K562 (cell line): ENCODE measurements around the gene GPX6. TPM values are rescaled to one million over a fixed set of nuclear protein-coding genes. Genes with fewer than 3 reads are reported as not detected.

Experiments used
- CBFA2T2 ChIP-seq: fragments of 450-650 bp; conservative IDR thresholded peaks from 2 replicates; pipeline ENCODE4 v1.6.1; 2017; ENCODE audit warnings: mild to moderate bottlenecking
- CC2D1A ChIP-seq: fragments of 450-650 bp; IDR thresholded peaks from 2 replicates; pipeline ENCODE4 v1.6.1; 2017; ENCODE audit warnings: mild to moderate bottlenecking
- FOS ChIP-seq: IDR thresholded peaks from 3 replicates; pipeline ENCODE4 v1.6.1; 2011; ENCODE audit not compliant: insufficient read length; ENCODE audit errors: extremely low read depth
- FOSL1 ChIP-seq: fragments of 200-800 bp; sonication (Bioruptor generic); conservative IDR thresholded peaks from 2 replicates; pipeline ENCODE4 v1.6.1; 2016; ENCODE audit warnings: missing genetic modification characterization, missing compliant biosample characterization
- FOXJ2 ChIP-seq: fragments of 200-800 bp; sonication (Bioruptor generic); IDR thresholded peaks from 2 replicates; pipeline ENCODE4 v1.6.1; 2016; ENCODE audit warnings: missing genetic modification characterization, missing compliant biosample characterization
- GTF2F1 ChIP-seq: IDR thresholded peaks from 2 replicates; pipeline ENCODE4 v1.6.1; 2011; ENCODE audit warnings: low read depth, low read length, improper control_type of control experiment
- HMGXB4 ChIP-seq: sonication (generic); formaldehyde crosslinking; IDR thresholded peaks from 2 replicates; pipeline ENCODE4 v1.8.1; 2023; ENCODE audit warnings: mild to moderate bottlenecking, missing genetic modification reagents
- JUN ChIP-seq, 2 experiments: sonication (generic) in 1 of 2; formaldehyde crosslinking in 1 of 2; IDR thresholded peaks; 2 replicates each; pipeline versions ENCODE4 v1.6.1 to v1.8.0; 2012 to 2022; ENCODE audit warnings: borderline replicate concordance in 2 of 2, mild to moderate bottlenecking in 2 of 2, improper control_type of control experiment in 1 of 2, low read depth in 1 of 2, low read length in 1 of 2, missing genetic modification reagents in 1 of 2
- MBD2 ChIP-seq: sonication (generic); IDR thresholded peaks from 2 replicates; pipeline ENCODE4 v1.6.1; 2016; ENCODE audit warnings: low read depth, borderline replicate concordance
- MEIS2 ChIP-seq: fragments of 450-650 bp; IDR thresholded peaks from 2 replicates; pipeline ENCODE4 v1.6.1; 2014; ENCODE audit warnings: mild to moderate bottlenecking; ENCODE audit not compliant: partially characterized antibody
- MYC ChIP-seq, 2 experiments: fragments of 250-450 bp in 1 of 2; sonication (Bioruptor Pico) in 1 of 2; IDR thresholded peaks; 2 replicates each; pipeline versions ENCODE4 v1.5.1 to v1.6.1; 2012 to 2021; ENCODE audit warnings: low read depth in 2 of 2, borderline replicate concordance in 1 of 2, improper control_type of control experiment in 1 of 2, low read length in 1 of 2, mild to moderate bottlenecking in 1 of 2, moderate library complexity in 1 of 2
- NR2C1 ChIP-seq, 2 experiments: fragments of 450-650 bp; IDR thresholded peaks; 2 replicates each; pipeline ENCODE4 v1.6.1; 2017; ENCODE audit warnings: mild to moderate bottlenecking in 2 of 2, antibody characterized with exemption in 1 of 2, inconsistent platforms in 1 of 2, missing compliant biosample characterization in 1 of 2, missing genetic modification characterization in 1 of 2
- NR4A1 ChIP-seq, 2 experiments: fragments of 250-450 bp in 1 of 2; fragments of 450-650 bp in 1 of 2; sonication (Bioruptor Pico) in 1 of 2; IDR thresholded peaks; 2 replicates each; pipeline versions ENCODE4 v1.4.0 to v1.6.1; 2016 to 2020; ENCODE audit warnings: mild to moderate bottlenecking in 2 of 2, missing compliant biosample characterization in 1 of 2, missing genetic modification characterization in 1 of 2, moderate library complexity in 1 of 2
- PCBP1 ChIP-seq: fragments of 200-400 bp; formaldehyde crosslinking; IDR thresholded peaks from 2 replicates; pipeline ENCODE4 v1.6.1; 2018; ENCODE audit warnings: mild to moderate bottlenecking, low read depth, low read length; ENCODE audit not compliant: poor library complexity, severe bottlenecking
- RBM15 ChIP-seq: fragments of 200-400 bp; formaldehyde crosslinking; IDR thresholded peaks from 2 replicates; pipeline ENCODE4 v1.6.1; 2018; ENCODE audit warnings: mild to moderate bottlenecking, low read length, moderate library complexity; ENCODE audit not compliant: insufficient read depth
- SNIP1 ChIP-seq: fragments of 450-650 bp; IDR thresholded peaks from 2 replicates; pipeline ENCODE4 v1.7.1; 2017; ENCODE audit warnings: low read depth, mild to moderate bottlenecking
- ZBTB17 ChIP-seq: fragments of 450-650 bp; formaldehyde crosslinking; IDR thresholded peaks from 2 replicates; pipeline ENCODE4 v1.4.0; 2020; ENCODE audit warnings: mild to moderate bottlenecking
- ZNF12 ChIP-seq: sonication (generic); formaldehyde crosslinking; IDR thresholded peaks from 2 replicates; pipeline ENCODE4 v1.4.0; 2020; ENCODE audit warnings: mild to moderate bottlenecking, missing genetic modification reagents
- ZNF165 ChIP-seq: fragments of 250-450 bp; sonication (Bioruptor Pico); IDR thresholded peaks from 2 replicates; pipeline ENCODE4 v1.4.0; 2020; ENCODE audit warnings: borderline replicate concordance
- polyA plus RNA-seq, 8 experiments: library from polyadenylated mRNA; depleted of rRNA in 4 of 8; stranded (reverse) in 5 of 8; unstranded in 3 of 8; fragments of >200 nt; fragmentation: Nextera tagmentation in 2 of 8; fragmentation: Illumina TruSeq in 1 of 8; extraction: Ambion mirVana in 2 of 8; extraction: Trizol in 1 of 8; gene quantifications; 2 replicates each; pipeline versions ENCODE4 v1.2.1 to v1.2.3, GENCODE V29; 2011 to 2014; ENCODE audit warnings: inconsistent platforms in 1 of 8, missing spikeins in 1 of 8
- total RNA-seq, 7 experiments: library from RNA; depleted of rRNA in 6 of 7; stranded (reverse); fragments of >200 nt in 6 of 7; fragmentation: Illumina TruSeq in 2 of 7; extraction: Trizol in 2 of 7; gene quantifications; 2 replicates each; pipeline versions ENCODE4 v1.2.1 to v1.2.3, GENCODE V29; 2011 to 2021; ENCODE audit warnings: low replicate concordance in 1 of 7
- TF ChIP-seq, protein P1 (sequence below): fragments of 450-650 bp; IDR thresholded peaks from 2 replicates; pipeline ENCODE4 v1.6.1; 2017; ENCODE audit warnings: antibody characterized with exemption
- TF ChIP-seq, protein P2 (sequence below): fragments of 250-450 bp; sonication (Bioruptor Pico); IDR thresholded peaks from 2 replicates; pipeline ENCODE4 v1.4.0; 2020

Gene GPX6
- total and polyA plus RNA-seq, 9 of the 15 experiments (the other 6 are each of a cell fraction or from before 2014, with no cell fraction given), result not detected

DNA sequence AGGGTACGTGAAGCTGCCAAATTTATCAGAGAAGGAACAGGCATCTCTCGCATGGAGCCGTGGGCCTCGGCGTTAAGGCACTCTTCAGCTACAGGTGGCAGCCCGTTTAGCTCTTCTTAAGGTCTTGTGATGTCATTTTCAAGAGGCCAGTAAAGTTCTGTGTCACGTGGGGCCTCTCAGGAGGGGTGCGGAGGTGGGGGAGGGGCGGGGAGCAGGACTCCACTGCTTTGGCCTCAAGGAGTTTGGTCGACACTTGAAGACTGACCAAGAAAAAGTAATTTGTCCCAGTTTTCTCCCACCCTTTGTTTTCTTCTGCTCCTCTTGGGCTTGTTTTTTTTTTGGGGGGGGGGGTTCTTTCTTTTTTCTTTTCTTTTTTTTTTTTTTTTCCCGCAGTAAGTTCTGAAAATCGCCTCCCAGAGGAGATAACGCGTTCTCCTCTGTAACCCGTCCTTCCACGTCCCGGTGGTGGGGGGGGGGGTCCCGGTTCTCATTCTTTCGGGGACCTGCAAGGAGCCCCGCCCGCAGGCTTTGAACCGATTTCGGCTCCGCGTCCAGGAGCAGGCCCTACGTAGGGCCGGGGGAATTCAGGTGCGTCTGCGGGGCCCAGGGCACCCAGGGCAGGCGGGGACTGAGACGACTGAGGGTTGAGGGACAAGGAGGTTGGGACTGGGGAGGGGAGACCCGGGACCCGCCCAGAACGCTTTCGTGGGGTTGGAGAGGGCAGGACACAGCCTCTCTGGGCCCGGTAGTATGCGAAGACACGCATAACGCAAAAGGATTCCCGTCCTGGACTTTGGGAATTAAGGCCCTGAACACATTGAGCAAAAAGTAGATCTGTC is 26.0 kb downstream of the GPX6 start (continued):
- TF ChIP-seq RBM15 (no peak), CC2D1A (peak; percentile 57; the same call in 1 of the 2 replicates), PCBP1 (no peak), NR2C1 (IDR thresholded peaks at IDR 0.05) (peak; percentile 18; the same call in 1 of the 2 replicates), NR2C1 (tag; IDR thresholded peaks at IDR 0.05) (peak; percentile 50; the same call in 1 of the 2 replicates), ZBTB17 (CRISPR knock-in tag) (no peak; the same call in 1 of the 2 replicates), CBFA2T2 (peak; percentile 75), FOS (no peak), FOSL1 (peak; percentile 47; the same call in 1 of the 2 replicates), NR4A1 (CRISPR knock-in tag; IDR thresholded peaks at IDR 0.05) (peak; percentile 82; the same call in 1 of the 2 replicates), NR4A1 (tag; IDR thresholded peaks at IDR 0.05) (no peak; the same call in 1 of the 2 replicates), MEIS2 (peak; percentile 6), MBD2 (no peak; the same call in 1 of the 2 replicates), MYC (IDR thresholded peaks at IDR 0.05; ENCODE audit: low read depth, low read length) (peak; percentile 15), MYC (CRISPR knock-in tag; IDR thresholded peaks at IDR 0.05; ENCODE audit: borderline replicate concordance, low read depth) (no peak), ZNF12 (CRISPR knock-in tag) (no peak), HMGXB4 (CRISPR knock-in tag) (0 out of 2 replicates have a peak, but pooled peaks have one; percentile 24), SNIP1 (peak; percentile 53; the same call in 1 of the 2 replicates), JUN (IDR thresholded peaks at IDR 0.05; ENCODE audit: borderline replicate concordance, low read depth, low read length) (peak; percentile 46; the same call in 1 of the 2 replicates), JUN (CRISPR knock-in tag; IDR thresholded peaks at IDR 0.05; ENCODE audit: borderline replicate concordance) (no peak), ZNF165 (CRISPR knock-in tag) (no peak), FOXJ2 (tag) (0 out of 2 replicates have a peak, but pooled peaks have one; percentile 59), GTF2F1 (no peak)
- TF ChIP-seq, protein P1, sequence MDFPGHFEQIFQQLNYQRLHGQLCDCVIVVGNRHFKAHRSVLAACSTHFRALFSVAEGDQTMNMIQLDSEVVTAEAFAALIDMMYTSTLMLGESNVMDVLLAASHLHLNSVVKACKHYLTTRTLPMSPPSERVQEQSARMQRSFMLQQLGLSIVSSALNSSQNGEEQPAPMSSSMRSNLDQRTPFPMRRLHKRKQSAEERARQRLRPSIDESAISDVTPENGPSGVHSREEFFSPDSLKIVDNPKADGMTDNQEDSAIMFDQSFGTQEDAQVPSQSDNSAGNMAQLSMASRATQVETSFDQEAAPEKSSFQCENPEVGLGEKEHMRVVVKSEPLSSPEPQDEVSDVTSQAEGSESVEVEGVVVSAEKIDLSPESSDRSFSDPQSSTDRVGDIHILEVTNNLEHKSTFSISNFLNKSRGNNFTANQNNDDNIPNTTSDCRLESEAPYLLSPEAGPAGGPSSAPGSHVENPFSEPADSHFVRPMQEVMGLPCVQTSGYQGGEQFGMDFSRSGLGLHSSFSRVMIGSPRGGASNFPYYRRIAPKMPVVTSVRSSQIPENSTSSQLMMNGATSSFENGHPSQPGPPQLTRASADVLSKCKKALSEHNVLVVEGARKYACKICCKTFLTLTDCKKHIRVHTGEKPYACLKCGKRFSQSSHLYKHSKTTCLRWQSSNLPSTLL, result no peak
- TF ChIP-seq, protein P2, sequence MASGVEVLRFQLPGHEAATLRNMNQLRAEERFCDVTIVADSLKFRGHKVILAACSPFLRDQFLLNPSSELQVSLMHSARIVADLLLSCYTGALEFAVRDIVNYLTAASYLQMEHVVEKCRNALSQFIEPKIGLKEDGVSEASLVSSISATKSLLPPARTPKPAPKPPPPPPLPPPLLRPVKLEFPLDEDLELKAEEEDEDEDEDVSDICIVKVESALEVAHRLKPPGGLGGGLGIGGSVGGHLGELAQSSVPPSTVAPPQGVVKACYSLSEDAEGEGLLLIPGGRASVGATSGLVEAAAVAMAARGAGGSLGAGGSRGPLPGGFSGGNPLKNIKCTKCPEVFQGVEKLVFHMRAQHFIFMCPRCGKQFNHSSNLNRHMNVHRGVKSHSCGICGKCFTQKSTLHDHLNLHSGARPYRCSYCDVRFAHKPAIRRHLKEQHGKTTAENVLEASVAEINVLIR (CRISPR knock-in tag), result peak; percentile 57
